Cardiac fibroblast (primary cell): ENCODE data around the gene HMGB1.
A peak's percentile ranks its signal among the peaks of the same experiment; 100 is the strongest.

Experiments used
- DNase-seq, 2 donors: peaks; one replicate each; pipeline versions ENCODE4 v3.0.0 to v3.0.0-alpha.2; 2010; ENCODE audit warnings: low read depth in 2 of 2
- H3K4me3 ChIP-seq, 2 donors: replicated peaks in 1 of 2; 1 replicate in 1 of 2; 2 replicates in 1 of 2; pipeline ENCODE4 v1.5.1; 2011; ENCODE audit warnings: low read depth in 2 of 2, low read length in 2 of 2, mild to moderate bottlenecking in 2 of 2, moderate library complexity in 1 of 2
- CTCF ChIP-seq: IDR thresholded peaks from one replicate; pipeline ENCODE4 v1.5.1; 2011; ENCODE audit warnings: low read depth, mild to moderate bottlenecking, low read length, inconsistent platforms

HMGB1 gene

GRCh38 chr13:30435911-30436451 is 29.8 kb downstream of the HMGB1 start:
- DNase-seq, result no peak
- TF ChIP-seq CTCF, result no peak
- H3K4me3 ChIP-seq, result no peak overlapping the region

GRCh38 chr13:30431269-30431940 is 34.3 kb downstream of the HMGB1 start:
- no peak for TF ChIP-seq CTCF
- DNase-seq, result peak in 1 of 2 donors; percentile 40
- H3K4me3 ChIP-seq, result no peak overlapping the region

GRCh38 chr13:30429721-30430694 is 35.7 kb downstream of the HMGB1 start:
- peak; percentile 76 to 92 for DNase-seq
- no peak overlapping the region for H3K4me3 ChIP-seq
- no peak for TF ChIP-seq CTCF

- no peak for DNase-seq
- no peak overlapping the region for H3K4me3 ChIP-seq
- TF ChIP-seq CTCF, result no peak
Observed at GRCh38 chr13:30429235-30429634, 36.5 kb downstream of the HMGB1 start.

- DNase-seq, result no peak
- TF ChIP-seq CTCF, result no peak
- no peak overlapping the region for H3K4me3 ChIP-seq
Observed at GRCh38 chr13:30423891-30424290, 41.8 kb downstream of the HMGB1 start.

- TF ChIP-seq CTCF, result no peak
- DNase-seq, result peak; percentile 77 to 85
- H3K4me3 ChIP-seq, result peak within 1 kb of the TSS; percentile 63
Observed at GRCh38 chr13:30422054-30422839, 43.5 kb downstream of the HMGB1 start, which contains the start of gene UBE2L5. TSS of gene UBE2L5 (plus strand) at chr13:30422493. CDS start at chr13:30427991, 5,498 bp downstream.
